GM19099 (cell line): ENCODE measurements around the gene LATS1.

Experiments
- POLR2A ChIP-seq: IDR thresholded peaks from 3 replicates; pipeline ENCODE4 v1.6.1; 2011; ENCODE audit warnings: low read depth; ENCODE audit not compliant: insufficient read length; ENCODE audit errors: extremely low read depth

LATS1 gene

DNA sequence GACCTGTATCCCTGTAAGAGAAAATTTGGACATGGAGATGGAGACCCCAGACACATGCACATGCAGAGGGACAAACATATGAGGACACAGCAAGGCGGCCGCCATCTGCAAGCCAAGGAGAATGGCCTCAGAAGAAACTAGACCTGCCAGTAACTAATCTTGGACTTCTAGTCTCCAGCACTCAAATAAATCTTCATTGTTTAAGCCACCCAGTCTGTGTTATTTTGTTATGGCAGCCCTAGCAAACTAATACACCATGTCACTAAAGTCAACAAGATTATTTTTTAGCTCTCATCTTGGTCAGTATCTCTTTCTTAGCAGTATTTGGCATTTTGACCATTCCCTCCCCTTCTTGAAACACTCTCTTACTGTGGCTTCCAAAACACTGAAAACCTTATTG lies 26.7 kb downstream of the LATS1 start:
- no peak for TF ChIP-seq POLR2A

DNA sequence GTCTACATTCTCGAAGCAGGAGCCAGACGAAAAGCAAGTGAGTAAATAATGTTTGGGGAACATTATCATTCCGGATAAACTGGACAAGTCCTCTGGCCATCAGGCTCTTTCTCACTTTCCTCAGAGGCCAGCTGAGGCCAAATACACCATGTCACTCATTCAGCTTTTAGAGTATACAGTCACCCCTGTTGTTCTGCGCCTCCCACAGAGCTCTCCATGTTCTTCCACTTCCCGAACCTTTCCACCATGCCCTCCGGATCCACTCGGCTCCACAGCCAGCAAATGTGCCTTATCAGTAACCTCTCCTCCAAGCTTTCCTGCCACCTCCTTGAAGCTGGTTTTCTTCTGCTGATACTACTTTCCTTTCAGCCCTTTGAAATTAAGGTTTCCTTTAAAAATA lies 31.7 kb downstream of the LATS1 start:
- TF ChIP-seq POLR2A = no peak

GRCh38 chr6:149683256-149683859 lies 34.5 kb downstream of the LATS1 start:
- TF ChIP-seq POLR2A = no peak

DNA sequence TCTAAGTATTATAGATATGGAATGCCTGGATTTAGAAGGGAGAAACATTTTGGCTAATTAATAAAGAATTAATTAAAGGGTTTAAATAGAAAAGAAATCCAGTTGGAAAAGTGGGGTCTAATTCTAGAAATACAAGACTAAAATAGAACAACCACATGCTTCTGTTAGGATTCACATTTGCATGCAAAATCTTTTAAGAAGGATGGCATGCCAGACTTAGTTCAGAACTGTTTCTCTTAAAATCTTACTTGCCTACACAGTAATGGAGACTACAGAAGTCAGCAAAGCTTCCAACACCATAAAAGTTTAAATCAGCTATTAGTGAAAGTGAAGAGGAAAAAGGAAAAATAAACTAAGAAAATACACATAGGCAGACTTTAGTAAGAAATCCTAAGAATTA lies 36.7 kb downstream of the LATS1 start:
- TF ChIP-seq POLR2A = no peak

DNA sequence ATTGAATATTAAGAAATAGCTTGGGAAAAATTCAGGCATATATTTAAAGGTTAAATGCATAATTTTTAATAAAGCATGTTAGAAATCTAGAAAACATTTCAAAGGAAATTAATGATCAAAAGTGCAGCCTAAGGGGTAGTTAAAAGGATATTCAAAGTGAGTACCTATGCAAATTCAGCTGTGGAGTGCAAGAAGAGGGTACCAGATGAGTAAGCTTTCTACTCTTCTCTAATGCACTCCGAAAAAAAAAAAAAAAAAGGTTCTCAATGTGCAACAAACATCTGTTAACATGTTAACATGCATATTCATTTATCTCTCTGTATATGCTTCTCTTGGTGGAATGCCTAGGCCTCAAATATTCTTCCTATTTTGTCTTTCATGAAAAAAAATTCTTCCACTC lies 37.4 kb downstream of the LATS1 start:
- no peak for TF ChIP-seq POLR2A

DNA sequence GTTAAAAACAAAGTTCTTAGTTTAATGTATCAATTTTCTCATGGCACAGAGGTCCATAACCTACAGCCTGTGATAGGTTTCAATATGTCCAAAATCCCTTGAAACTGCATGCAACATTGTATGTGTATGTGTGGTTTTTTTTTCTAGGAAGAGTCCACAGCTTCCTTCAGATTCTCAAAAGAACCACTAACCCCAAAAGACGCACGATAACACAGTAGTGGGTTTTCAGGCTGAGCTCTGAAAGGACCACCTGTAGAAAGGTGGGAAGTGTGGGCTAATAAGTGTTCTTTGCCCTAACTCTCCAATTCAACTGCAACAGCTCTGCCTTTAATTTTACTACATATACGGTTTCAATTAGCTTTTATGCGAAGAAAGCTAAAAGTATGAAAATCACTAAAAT lies 57.9 kb downstream of the LATS1 start:
- TF ChIP-seq POLR2A = no peak

GRCh38 chr6:149657441-149657840 lies 60.5 kb downstream of the LATS1 start:
- no peak for TF ChIP-seq POLR2A

GRCh38 chr6:149651056-149651455 lies 66.8 kb downstream of the LATS1 start:
- no peak for TF ChIP-seq POLR2A

DNA sequence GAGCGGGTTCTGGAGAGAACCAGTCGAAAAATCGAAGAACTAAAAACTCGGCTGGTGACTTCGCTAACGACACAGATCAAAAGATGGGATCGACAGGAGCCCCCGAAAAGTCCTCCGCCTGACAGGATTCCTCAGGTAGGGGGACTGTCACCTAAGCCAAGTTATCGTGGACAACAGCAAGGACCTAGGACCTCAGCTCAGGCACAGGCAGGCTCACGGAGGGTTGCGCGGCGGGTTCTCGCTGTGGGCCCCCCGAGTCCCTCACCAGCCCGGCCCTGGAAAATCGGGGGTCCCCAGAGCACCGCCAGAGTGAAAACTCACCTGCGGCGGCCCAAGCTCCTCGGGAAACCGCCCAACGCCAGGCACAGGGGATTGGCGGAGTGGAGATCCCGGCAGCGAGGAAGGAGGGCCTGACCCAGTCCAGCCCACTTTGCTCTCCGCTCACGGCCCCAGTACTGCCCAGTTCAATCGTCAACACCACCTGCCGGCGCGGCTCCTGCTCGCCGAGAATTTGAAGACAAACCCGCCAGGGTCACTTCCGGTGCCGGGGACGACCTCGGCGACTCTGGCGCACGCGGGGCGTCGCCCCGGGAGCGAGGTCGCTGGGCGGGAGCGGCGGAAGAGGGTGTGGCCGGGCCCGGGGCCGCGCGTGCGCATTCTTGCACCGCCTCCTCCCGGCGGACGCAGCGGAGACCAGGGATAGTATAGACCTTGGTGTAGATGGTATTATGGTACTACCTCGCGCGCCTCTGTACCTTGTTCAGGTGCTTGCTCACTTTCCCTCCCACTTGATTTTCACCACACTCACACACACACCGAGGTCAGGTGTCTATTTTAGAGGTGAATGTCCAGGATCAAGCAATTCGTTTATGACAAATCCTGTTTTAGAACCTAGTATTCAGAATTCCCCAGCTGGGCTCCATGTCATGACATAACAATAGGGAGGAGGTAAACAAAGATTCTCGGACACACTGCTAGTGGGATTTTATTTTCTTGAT lies 69.5 kb downstream of the LATS1 start, which contains the start of gene KATNA1:
Gene KATNA1, minus strand, starts transcription at position 567 of the 998 bp plus-strand sequence. CDS start 10,167 bp downstream, outside the sequence.
- peak; percentile 93 for TF ChIP-seq POLR2A

- TF ChIP-seq POLR2A = no peak
Measured at GRCh38 chr6:149646599-149646998, 71.3 kb downstream of the LATS1 start.

DNA sequence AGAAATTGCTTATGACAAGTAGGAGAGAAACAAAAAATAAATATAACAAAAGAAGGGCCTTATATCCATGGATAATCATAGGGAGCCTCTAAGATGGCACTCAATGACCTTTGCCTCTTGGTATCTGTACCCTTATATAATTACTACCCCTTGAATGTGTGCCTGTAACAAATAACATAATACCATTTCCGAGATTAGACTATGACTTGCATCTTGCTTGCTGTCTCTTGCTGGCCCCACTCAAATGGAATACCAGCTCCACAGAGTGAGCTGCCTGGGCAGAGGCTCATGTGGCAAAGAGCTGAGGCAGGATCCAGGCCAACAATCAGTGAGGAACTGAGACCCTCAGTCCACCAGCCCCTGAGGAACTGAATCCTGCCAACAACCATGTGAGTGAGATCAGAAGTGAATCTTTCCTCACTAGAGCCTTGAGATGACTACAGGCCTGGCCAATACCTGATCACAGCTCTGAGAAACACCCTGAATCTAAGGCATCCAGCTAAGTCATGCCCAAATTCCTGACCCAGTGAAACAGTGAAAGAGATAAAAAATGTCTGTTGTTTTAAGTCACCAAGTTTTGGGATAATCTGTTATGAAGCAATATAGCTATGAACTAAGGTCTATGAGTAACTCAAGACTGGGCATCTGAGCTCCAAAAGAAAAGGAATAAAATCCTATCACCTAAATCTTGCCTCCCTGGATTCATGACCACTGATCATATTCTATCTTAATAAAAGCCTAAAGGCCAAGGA lies 74.9 kb downstream of the LATS1 start:
- no peak for TF ChIP-seq POLR2A

GRCh38 chr6:149636124-149636523 lies 81.8 kb downstream of the LATS1 start:
- TF ChIP-seq POLR2A = no peak

DNA sequence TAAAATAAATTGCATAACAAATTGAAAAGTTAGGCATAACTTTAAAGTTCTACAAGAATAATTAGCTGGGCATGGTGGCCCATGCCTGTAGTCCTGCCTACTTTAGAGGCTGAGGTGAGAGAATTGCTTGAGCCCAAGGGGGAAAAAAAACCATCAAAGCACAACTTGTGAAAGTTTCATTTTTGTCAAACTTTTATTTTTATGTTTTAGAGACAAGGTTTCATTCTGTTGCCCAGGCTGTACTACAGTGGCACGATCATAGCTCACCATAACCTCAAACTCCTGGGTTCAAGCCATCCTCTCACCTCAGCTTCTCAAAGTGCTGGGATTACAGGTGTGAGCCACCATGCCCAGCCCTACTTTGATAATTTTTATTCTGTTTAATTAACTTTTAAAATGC lies 83.6 kb downstream of the LATS1 start:
- no peak for TF ChIP-seq POLR2A

DNA sequence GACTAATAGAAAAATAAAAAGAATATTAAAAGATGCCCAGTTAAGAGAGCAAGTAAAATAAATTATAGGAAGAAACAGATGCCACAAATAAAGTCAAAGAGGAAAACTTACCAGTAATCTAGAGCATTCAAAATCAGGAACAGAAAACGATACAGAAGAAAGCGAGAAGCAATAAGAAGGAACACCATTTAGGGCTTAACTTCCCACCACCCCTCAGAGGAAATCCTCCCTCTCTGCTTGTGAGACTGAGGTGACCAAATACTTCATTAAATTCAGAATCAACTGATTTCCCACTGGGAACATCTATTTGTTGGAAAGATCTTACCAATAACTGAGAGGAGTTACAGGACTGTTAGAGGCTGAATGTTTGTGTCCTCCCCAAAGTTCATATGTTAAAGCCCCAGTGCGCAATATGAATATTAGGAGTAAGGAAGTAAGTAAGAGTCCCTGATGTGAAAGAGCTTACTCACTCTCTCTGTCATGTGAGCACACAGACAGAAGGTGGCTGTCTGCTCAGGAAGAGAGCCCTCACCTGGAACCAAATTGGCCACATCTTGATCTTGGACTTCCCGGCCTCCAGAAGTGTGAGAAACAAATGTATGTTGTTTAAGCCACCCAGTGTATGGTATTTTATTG lies 88.9 kb downstream of the LATS1 start:
- no peak for TF ChIP-seq POLR2A

- TF ChIP-seq POLR2A = no peak
Measured at GRCh38 chr6:149627672-149628071, 90.2 kb downstream of the LATS1 start.
